Heart left ventricle (tissue), 16 donors: Measurements from ENCODE around the gene OAS2. TPM values are rescaled to one million over a fixed set of nuclear protein-coding genes. Genes with fewer than 3 reads are reported as not detected.

Source experiments
- ATAC-seq, 4 donors: fragments of 200-7000 bp; cut with Tn5 transposase; one replicate each; pipeline ENCODE4 v1.9.1; 2020 to 2022; ENCODE audit warnings: moderate library complexity in 4 of 4, mild to moderate bottlenecking in 3 of 4, moderate number of reproducible peaks in 1 of 4
- DNase-seq, 5 donors: peaks; one replicate each; pipeline ENCODE4 v3.0.0-alpha.2; 2020
- H3K27ac ChIP-seq, 12 donors: fragments of 200-600 bp; sonication (generic) in 4 of 12; one replicate each; pipeline versions ENCODE4 v1.5.0 to v1.8.0; 2016 to 2022; ENCODE audit warnings: mild to moderate bottlenecking in 2 of 12
- H3K27me3 ChIP-seq, 9 donors: fragments of 200-600 bp; sonication (generic) in 2 of 9; one replicate each; pipeline versions ENCODE4 v1.5.1 to v1.8.0; 2016 to 2022; ENCODE audit warnings: mild to moderate bottlenecking in 3 of 9
- H3K36me3 ChIP-seq, 9 donors: fragments of 200-600 bp; sonication (generic) in 2 of 9; one replicate each; pipeline versions ENCODE4 v1.5.0 to v1.8.0; 2018 to 2022; ENCODE audit warnings: mild to moderate bottlenecking in 2 of 9
- H3K4me1 ChIP-seq, 12 donors: fragments of 200-600 bp; sonication (generic) in 4 of 12; one replicate each; pipeline versions ENCODE4 v1.5.0 to v1.8.0; 2016 to 2022; ENCODE audit warnings: mild to moderate bottlenecking in 3 of 12
- H3K4me3 ChIP-seq, 12 donors: fragments of 200-600 bp; sonication (generic) in 4 of 12; one replicate each; pipeline versions ENCODE4 v1.5.0 to v1.8.0; 2017 to 2022; ENCODE audit warnings: mild to moderate bottlenecking in 9 of 12, moderate library complexity in 4 of 12
- H3K9me3 ChIP-seq, 12 donors: fragments of 200-600 bp; sonication (generic) in 4 of 12; one replicate each; pipeline versions ENCODE4 v1.5.0 to v1.8.0; 2016 to 2022; ENCODE audit warnings: mild to moderate bottlenecking in 1 of 12
- CTCF ChIP-seq, 12 donors: fragments of 200-600 bp; sonication (generic) in 4 of 12; IDR thresholded peaks; one replicate each; pipeline versions ENCODE4 v1.5.0 to v1.8.0; 2018 to 2022; ENCODE audit warnings: antibody characterized with exemption in 12 of 12, mild to moderate bottlenecking in 5 of 12
- POLR2A ChIP-seq, 2 donors: fragments of 450-650 bp; IDR thresholded peaks; one replicate each; pipeline ENCODE4 v1.6.1; 2017; ENCODE audit warnings: antibody characterized with exemption in 2 of 2, mild to moderate bottlenecking in 2 of 2, moderate library complexity in 2 of 2
- WGBS, 4 donors: extraction: QIAGEN DNeasy Blood & Tissue Kit in 2 of 4; methylation state at CpG; one replicate each; pipeline versions ENCODE4 v1.1.5 to v1.1.7; 2013 to 2018; 5-methylcytosine and 5-hydroxymethylcytosine counted together
- intact Hi-C, 10 donors: fragments of 100-400 bp; cut with DNase I; formaldehyde crosslinking; loops; one replicate each; pipeline versions ENCODE4 v1.11.1 to v1.14.2; 2022
- polyA plus RNA-seq, 2 donors: library from polyadenylated mRNA; stranded (reverse); fragments of 200-250 nt; gene quantifications; one replicate each; pipeline ENCODE4 v1.2.3, GENCODE V29; 2013
- total RNA-seq, 9 donors: library from RNA; depleted of rRNA in 2 of 9; stranded (reverse); fragments of >200 nt in 2 of 9; fragmentation: NEBNext Ultra II Directional in 3 of 9; extraction: Animal tissue kit (Norgen Biotek cat#: 25700) in 3 of 9; gene quantifications; one replicate each; pipeline versions ENCODE4 v1.1.0 to v1.2.4, GENCODE V29; 2016 to 2023
- donor health status: ischemic (EF 13 %, LVEDD 7.1; RV severe dilation, severe dysfunction).
- donor health status: healthy with polysubstance abuse.
- donor health status: DM: no; HTN: yes; CAD: no.
- donor health status: DM: no; HTN: no; CAD: no.
- donor health status: ischemic (EF 25% LVEDD 6.9; RV normal size, moderate dysfunction).
- donor health status: ischemic (EF 25% LVEDD 5.7; RV mildly dilated, moderate dysfunction).
- donor health status: healthy.
- donor health status: DM: yes; HTN: yes; CAD: no.
- donor health status: ischemic (EF 35%, LVEDD 5.7; RV mildly dilated, moderate dysfunction).
- donor health status: nonischemic (EF 11% LVEDD 7.7; RV severe dilation, severe dysfunction).
- donor health status: DM: yes; HTN: yes; CAD: no.
- donor health status: PGD.
- donor health status: ischemic (EF 29% LVEDD 5.4; RV normal size, mild dysfunction).
- donor health status: nonischemic (EF 23%, LVEDD 6.1; RV moderate dilation, normal function).

OAS2 gene
- total and polyA plus RNA-seq, 11 donors: 3.8 to 46.1 (median 7.3) TPM

DNA sequence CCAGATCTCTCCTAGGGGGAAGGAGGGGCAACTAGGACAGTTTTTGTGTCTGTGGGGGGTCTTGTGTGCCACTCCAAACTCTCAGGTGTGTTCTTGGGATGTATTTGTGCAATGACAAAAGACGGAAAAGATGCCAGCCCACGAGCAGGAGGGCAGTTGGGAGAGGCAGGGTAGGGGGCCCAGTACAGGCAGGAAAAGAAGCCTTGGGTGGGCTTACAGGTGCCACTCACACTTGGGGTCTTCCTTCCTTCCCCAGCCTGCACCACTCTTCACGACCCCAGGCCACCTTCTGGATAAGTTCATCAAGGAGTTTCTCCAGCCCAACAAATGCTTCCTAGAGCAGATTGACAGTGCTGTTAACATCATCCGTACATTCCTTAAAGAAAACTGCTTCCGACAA lies 24.4 kb downstream of the OAS2 start:
- H3K4me3 ChIP-seq: no peak overlapping the region
- ATAC-seq (no peak), DNase-seq (no peak)
- intact Hi-C loops: no loop called here
- H3K27me3 ChIP-seq: no peaks in the 10 kb centered on the region
- 80 to 87% (median 85%) methylated on average over 5 of the region's 5 CpGs for WGBS, 4 donors
- peaks cover 0 to 10% (median 0%) of the 10 kb centered on the region in 12 donors for H3K9me3 ChIP-seq
- no peak overlapping the region for H3K27ac ChIP-seq
- H3K36me3 ChIP-seq: peaks cover 0 to 97% (median 72%) of the 10 kb centered on the region in 9 donors
- no peak for TF ChIP-seq CTCF (IDR thresholded peaks at IDR 0.05)
- TF ChIP-seq POLR2A (IDR thresholded peaks at IDR 0.05): no peak
- H3K4me1 ChIP-seq: no peaks in the 10 kb centered on the region

- no peak overlapping the region for H3K4me3 ChIP-seq
- no peaks in the 10 kb centered on the region for H3K27me3 ChIP-seq
- H3K27ac ChIP-seq: no peak overlapping the region
- no peaks in the 10 kb centered on the region for H3K9me3 ChIP-seq
- intact Hi-C loops: no loop called here
- DNase-seq: no peak
- peaks cover 0 to 97% (median 72%) of the 10 kb centered on the region in 9 donors for H3K36me3 ChIP-seq
- TF ChIP-seq POLR2A (IDR thresholded peaks at IDR 0.05) (no peak), CTCF (IDR thresholded peaks at IDR 0.05) (no peak)
- 71 to 91% (median 79%) methylated on average over 9 of the region's 9 CpGs for WGBS, 4 donors
- ATAC-seq: no peak
- H3K4me1 ChIP-seq: no peaks in the 10 kb centered on the region
Observed at GRCh38 chr12:113003636-113004035, 25.3 kb downstream of the OAS2 start.

- Histone ChIP-seq H3K9me3 (peaks cover 0 to 2% (median 0%) of the 10 kb centered on the region in 12 donors), H3K27me3 (no peaks in the 10 kb centered on the region), H3K36me3 (peaks cover 0 to 100% (median 82%) of the 10 kb centered on the region in 9 donors), H3K4me1 (no peaks in the 10 kb centered on the region), H3K4me3 (no peak overlapping the region), H3K27ac (no peak overlapping the region)
- ATAC-seq (no peak), DNase-seq (no peak)
- TF ChIP-seq POLR2A (IDR thresholded peaks at IDR 0.05) (no peak), CTCF (IDR thresholded peaks at IDR 0.05) (no peak)
- 66 to 81% (median 75%) methylated on average over 4 of the region's 4 CpGs for WGBS, 4 donors
- intact Hi-C loops: no loop called here
Observed at GRCh38 chr12:113005762-113006161, 27.4 kb downstream of the OAS2 start.

DNA sequence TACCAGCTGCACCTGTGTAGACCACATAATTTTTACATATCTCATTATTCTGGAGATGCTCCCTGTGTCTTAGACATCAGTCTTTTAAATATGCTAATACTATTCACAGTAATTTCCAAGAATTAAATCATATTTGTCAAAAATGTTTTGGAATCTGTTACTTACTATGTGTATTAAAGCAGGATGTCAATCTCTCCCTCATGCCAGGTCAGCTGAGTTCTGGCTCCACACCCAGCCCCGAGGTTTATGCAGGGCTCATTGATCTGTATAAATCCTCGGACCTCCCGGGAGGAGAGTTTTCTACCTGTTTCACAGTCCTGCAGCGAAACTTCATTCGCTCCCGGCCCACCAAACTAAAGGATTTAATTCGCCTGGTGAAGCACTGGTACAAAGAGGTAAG lies 27.9 kb downstream of the OAS2 start:
- intact Hi-C loops: no loop called here
- H3K9me3 ChIP-seq: peaks cover 0 to 6% (median under 1%) of the 10 kb centered on the region in 12 donors
- no peaks in the 10 kb centered on the region for H3K27me3 ChIP-seq
- ATAC-seq: no peak
- no peak overlapping the region for H3K4me3 ChIP-seq
- 88 to 92% (median 89%) methylated on average over 7 of the region's 7 CpGs for WGBS, 4 donors
- peaks cover 0 to 100% (median 80%) of the 10 kb centered on the region in 9 donors for H3K36me3 ChIP-seq
- no peak overlapping the region for H3K27ac ChIP-seq
- H3K4me1 ChIP-seq: no peaks in the 10 kb centered on the region
- no peak for TF ChIP-seq CTCF (IDR thresholded peaks at IDR 0.05)
- no peak for TF ChIP-seq POLR2A (IDR thresholded peaks at IDR 0.05)
- no peak for DNase-seq
